ENCODE data around the gene TRIO.

DNA sequence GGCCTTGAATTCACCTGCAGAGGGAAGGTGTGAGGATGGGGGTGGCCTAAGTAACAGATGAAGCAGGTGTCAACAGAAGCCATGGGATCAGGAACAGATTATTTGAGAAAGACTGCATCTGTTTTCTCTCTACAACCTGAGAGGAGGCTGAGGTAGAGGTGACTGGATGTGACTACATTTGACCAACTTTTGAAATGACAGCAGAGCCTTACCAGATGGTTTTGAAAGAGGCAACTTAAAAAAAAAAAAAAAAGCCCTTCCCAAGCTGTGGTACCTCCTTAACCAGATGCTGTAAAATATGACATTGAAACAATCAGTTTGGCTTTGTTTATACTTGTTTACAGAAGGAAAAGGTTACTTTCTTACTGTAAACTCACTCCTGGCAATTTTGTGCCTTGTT lies 108.6 kb downstream of the TRIO start:
- TF ChIP-seq NFRKB (IDR thresholded peaks at IDR 0.05) (no peak), BHLHE40 (IDR thresholded peaks at IDR 0.05; ENCODE audit: borderline replicate concordance) (no peak), SP1 (IDR thresholded peaks at IDR 0.05) (no peak)
- TF ChIP-seq, protein P1, sequence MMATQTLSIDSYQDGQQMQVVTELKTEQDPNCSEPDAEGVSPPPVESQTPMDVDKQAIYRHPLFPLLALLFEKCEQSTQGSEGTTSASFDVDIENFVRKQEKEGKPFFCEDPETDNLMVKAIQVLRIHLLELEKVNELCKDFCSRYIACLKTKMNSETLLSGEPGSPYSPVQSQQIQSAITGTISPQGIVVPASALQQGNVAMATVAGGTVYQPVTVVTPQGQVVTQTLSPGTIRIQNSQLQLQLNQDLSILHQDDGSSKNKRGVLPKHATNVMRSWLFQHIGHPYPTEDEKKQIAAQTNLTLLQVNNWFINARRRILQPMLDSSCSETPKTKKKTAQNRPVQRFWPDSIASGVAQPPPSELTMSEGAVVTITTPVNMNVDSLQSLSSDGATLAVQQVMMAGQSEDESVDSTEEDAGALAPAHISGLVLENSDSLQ (IDR thresholded peaks at IDR 0.05): no peak
